AG08396 (cell line): ENCODE measurements around the gene PLD6.
"Not testable (repeated sequence)": the region's sequence is repeated elsewhere in the genome, so short reads cannot be mapped to it uniquely, and the experiment has no call there.

Source experiments
- DNase-seq: peaks from one replicate; pipeline ENCODE4 v3.0.0; 2012; ENCODE audit warnings: low spot score, mixed read lengths

The PLD6 gene

DNA sequence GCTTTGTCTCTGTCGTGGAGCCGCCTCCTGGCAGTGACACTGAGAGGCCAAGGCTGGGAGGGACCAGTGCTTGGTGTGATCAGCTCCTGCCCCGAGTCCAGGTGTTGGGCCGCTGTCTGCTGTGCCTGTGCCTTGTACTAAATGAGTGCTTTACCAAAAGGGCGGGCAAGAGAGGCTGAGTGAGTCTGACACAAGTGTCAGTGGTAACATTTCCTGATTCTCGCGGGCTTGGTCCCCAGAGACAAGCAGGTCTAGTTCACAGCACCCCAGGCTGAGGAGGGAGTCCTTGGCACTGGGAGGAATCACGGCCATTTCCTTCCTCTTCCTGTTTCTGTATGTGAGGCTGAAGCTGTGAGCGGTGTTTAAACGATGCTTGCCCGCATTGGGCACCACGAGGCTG, 30.2 kb downstream of the PLD6 start:
- no peak for DNase-seq

- DNase-seq, result no peak
Observed at GRCh38 chr17:17175340-17175739, 30.8 kb downstream of the PLD6 start.

GRCh38 chr17:17173921-17174320, 32.2 kb downstream of the PLD6 start:
- DNase-seq, result no peak

GRCh38 chr17:17172990-17173389, 33.1 kb downstream of the PLD6 start:
- no peak for DNase-seq

DNA sequence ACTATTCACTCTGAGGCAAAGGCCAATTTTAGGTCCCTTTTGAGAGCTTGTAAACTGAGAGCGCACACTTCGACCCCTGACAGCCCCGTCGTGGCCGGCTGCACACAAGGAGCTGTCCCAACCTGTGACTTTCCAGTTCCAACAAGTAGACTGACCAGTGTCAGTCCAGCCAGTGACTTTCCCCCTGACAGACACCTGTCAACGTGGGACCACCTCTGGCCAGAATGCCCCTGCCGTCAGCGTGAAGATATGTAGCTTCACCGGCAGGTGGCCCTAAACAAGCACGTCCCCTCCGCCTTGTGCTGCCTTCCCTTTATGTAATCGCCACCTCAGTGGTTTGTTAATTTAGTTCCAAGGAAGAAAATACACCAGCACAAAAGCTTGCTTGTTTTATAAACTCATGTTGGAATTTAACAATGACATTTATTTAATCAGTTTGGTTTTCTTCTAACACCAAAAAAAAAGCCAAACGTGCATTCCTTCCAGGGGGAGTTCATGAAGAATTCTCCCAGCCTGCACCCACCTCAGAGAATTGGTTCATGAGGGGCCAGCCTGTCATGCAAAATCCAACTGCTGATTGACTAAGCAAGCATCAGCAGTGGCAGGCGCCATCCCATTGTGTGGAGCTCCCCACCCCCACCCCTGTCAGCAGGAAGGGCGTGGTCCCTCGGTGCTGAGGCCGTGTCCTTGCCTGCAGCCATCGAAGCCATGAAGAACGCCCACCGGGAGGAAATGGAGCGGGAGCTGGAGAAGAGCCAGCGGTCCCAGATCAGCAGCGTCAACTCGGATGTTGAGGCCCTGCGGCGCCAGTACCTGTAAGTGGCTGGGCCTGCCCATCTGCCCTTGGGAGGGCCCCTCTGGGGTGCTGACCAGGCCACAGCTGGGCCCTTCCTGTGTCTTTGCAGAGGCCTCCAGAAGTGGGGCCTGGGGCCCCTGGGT, 33.9 kb downstream of the PLD6 start:
- DNase-seq, result no peak

GRCh38 chr17:17171186-17171585, 34.9 kb downstream of the PLD6 start:
- no peak for DNase-seq

DNA sequence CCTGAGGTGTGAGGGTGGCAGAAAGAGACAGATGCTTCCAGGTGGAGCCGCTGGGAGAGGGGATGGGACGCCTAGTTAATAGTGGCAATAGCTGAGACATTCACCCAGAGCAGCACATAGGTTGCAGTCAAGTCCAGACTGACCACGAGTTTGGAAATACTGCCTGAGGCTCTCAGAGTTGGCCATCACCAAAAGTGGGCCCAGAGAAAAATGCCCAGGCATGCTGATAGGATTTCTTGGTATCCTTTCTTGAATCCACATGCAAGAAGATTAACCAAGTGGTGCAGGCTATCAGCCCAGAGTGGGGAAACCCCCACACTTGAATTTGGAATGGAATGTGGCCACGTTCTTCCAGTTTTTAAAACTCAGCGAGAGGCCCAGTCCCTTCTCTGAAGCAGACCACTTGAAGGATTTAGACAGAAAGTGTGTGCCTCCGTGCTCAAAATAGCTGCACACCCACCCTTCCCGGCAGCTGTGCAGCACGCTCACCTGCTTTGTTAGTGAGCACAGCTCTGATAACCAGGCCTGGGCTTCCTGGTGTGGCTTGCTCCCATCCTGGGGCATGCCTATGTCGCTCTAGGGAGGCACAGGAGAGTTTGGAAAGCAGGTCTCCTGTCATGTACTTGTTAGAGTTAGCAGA, 35.7 kb downstream of the PLD6 start:
- no peak for DNase-seq

DNA sequence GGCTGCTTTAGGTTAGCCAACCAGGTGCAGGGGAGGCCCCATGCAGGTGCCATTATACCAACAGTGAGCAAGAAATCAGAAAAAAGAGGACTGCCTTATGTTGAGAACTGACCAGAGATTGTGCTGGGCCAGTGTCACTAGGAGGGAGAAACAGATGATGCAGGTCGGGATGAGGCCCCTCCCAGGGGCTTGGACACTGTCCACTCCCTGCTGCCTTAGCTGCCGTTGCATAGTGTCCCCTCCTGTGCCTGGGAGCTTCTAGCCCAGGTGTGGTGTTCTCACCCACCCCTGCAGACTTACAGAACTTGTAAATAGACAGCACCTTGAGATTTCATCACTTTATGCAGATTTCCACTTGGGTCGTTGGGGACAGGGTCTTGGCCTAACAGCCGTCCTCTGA, 36.7 kb downstream of the PLD6 start:
- no peak for DNase-seq

DNA sequence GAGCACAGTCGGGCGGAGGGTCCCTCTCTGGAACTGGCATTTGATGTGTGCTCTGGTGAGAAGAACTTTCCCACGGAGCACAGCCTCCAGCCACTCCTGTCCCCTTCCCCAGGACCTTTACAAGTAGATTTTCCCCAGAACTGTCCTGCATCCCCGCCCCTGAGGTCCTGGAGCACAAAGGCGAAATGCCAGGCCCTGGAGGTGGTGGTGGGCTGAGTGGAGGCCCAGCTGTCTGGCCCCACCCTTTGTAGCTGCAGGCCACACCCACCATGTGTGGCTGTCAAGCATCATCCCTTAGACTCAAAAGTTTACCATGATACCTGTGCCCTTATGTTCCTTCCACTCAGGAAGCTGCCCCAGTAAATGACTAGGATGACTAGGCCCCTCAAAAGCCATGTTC, 37.7 kb downstream of the PLD6 start:
- DNase-seq, result no peak

DNA sequence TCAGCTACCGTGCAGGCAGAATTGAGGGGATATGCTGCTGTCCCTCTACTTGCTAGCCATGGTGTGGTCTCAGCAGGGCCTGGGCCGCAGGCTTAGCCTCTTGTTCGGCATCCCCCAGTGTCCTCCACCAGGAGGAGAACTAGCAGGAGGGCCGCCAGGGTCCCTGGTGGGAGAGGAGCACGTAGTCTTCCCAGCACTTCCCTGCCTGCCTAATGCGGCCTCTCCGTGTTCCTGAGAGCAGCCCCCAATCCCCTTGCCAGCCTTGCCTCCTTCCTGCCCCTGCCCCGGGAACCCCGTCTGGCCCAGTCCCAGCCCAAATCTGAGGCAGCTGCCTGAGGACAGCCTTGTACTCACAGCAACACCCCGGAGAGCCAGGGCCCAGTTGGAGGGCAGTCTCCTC, 38.1 kb downstream of the PLD6 start:
- DNase-seq, result no peak

GRCh38 chr17:17167356-17167755, 38.8 kb downstream of the PLD6 start:
- no peak for DNase-seq

DNA sequence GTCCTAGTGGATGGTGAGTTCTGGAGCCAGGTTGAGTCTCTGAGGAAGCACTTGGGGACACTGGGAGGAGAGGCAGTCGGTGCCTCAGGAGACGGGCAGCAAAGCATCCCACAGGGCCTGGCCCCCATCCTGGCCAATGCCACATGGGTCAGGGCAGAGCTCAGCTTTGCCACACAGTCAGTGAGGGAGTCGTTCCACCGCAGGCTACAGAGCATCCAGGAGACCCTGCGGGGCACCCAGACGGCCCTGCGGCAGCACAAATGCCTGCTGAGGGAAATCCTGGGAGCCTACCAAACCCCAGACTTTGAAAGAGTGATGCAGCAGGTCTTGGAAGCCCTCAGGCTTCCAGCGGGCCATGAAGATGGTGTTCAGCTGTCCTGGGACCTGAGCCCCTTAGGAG, 39.7 kb downstream of the PLD6 start:
- DNase-seq, result no peak

GRCh38 chr17:17165666-17166308, 40.3 kb downstream of the PLD6 start:
- no peak for DNase-seq

DNA sequence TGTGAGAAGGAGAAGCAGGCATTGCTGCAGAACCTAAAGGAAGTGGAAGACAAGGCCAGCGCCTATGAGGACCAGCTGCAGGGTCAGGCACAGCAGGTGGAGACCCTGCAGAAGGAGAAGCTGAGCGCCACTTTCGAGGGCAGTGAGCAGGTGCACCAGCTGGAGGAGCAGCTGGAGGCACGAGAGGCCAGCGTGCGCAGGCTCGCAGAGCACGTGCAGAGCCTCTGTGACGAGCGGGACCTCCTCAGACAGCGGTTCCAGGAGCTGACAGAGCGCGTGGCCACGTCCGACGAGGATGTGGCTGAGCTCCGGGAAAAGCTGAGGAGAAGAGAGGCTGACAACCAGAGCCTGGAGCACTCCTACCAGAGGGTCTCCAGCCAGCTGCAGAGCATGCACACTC, 41.5 kb downstream of the PLD6 start:
- no peak for DNase-seq

GRCh38 chr17:17164156-17164555, 42.0 kb downstream of the PLD6 start:
- no peak for DNase-seq

DNA sequence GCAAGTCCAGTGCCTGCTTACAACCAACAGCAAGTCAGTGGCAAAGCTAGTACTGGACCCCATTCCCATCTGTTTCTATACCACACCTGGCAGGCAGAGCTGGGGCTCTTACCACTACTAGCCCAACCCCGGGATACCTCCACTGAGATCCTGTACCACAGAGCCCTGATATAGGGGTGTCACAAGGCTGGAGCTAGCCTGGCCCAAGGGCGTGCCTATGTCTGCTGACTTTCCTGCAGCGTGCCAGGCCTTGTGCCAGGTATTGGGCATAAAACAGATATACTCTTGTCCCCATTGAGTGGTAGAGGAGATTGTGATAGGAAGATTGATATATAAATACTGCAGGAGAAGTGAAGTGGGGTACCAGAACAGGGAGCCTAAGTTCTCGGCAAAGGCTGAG, 44.4 kb downstream of the PLD6 start:
- DNase-seq, result no peak

- DNase-seq, result no peak
Observed at GRCh38 chr17:17161121-17161520, 45.0 kb downstream of the PLD6 start.

DNA sequence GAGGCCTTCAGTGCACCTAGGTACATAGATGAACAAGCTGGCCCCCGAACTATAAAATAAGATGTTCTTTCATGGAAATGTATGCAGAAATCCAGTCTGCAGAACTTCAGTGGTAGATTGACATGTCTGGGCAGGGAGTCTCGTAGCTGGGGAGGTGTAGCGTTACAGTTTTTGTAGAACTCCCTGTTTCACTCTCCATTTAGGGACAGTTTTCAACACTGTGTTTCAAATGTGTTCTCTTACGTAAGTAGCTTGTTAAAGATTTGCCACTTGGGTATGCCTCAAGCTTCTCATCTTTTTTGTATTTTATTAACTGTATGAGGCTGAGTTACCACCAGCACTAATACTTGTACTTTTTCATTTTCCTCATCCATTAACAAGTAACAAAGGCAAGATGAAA, 46.6 kb downstream of the PLD6 start:
- no peak for DNase-seq

GRCh38 chr17:17158506-17158905, 47.6 kb downstream of the PLD6 start:
- not testable (repeated sequence) for DNase-seq

DNA sequence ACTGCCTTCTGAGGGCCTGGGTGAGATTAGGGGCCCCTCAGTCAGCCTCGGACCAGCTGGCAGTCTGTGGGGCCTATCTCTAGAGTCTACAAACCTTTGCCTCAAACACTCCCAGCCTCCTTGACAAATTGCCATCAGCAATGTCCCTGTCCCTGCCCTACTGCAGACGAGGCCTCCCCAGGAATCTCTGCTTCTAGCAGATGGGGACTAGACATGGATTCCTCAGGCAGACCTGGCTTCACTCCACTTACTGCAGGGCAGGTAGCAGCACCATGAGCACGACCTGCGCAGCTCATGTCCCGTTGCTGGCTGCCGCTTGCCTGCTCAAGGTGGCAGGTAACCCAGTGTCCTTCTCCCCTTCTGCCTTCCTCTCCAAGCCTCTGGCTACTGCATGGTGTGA, 49.1 kb downstream of the PLD6 start:
- DNase-seq, result no peak

DNA sequence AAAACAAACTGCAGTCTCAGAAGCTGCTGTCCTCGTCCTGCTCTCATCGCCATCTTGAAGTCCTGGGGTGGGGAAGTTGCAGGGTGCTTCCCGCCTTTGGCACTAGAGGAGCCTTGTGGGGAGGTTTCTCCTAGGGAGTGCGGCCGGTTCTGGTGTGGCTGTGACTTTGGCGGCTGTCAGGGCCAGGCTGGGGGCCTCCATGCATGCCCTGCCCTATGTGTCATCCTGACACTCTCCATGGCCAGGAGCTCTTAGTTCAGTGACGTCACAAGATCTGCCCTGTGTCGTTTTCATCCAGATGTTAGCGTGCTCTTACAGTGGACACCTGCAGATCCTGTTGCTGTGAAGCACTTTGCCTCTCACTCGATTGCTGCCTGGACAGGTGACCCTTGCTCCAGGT, 49.6 kb downstream of the PLD6 start:
- DNase-seq, result peak; percentile 52

DNA sequence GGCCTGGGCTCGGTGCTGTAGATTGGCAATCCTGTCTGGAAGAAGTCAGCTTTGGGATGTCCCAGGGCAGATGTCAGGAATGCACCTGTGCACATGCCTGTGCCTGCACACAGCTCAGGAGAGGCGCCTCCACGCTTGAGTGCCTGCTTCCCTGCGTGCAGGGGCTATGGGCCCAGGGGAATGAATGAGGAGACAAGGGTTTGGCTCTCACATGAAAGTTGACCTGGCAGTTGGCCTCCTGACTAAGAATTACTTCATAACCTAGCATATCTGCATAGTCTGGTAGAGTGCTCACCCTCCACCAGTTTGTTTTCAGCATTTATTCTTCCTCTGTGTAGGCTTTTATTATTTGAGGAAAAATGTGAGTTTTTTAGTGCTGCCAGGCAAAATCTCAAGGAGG, 50.0 kb downstream of the PLD6 start:
- DNase-seq, result peak; percentile 72

DNA sequence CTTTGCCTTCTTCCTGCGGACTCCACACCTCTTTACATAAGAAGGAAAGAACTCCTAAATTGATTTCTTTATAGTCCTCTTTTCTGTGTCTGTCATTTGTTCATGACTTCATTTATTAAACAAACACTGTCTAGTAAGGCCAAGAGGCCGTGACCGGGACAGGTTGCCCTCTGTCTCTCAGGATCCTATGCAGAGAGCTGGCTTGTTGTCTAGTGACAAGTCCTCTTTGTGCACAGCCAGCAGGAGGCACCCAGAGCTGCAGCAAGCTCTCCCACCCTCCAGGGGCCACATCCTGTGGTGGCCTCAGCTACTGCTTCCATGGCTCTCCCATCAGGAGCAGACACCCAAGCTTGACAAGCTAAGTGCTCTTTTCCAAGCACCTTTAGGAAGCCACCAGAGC, 50.6 kb downstream of the PLD6 start:
- no peak for DNase-seq
